ENCODE results near the gene GREB1. TPM values are rescaled to one million over a fixed set of nuclear protein-coding genes. Genes with fewer than 3 reads are reported as not detected.

Gene GREB1
- total RNA-seq, 1 experiment from 2014 or later: 0.90 TPM

GRCh38 chr2:11491348-11491933, 42.4 kb upstream of the GREB1 start:
- intact Hi-C loops (cut with micrococcal nuclease; ENCODE audit: unreplicated experiment): no loop called here
- Mint-ChIP-seq H3K9me3 (ENCODE audit: low read depth, unreplicated experiment) (no peaks in the 10 kb centered on the region), H3K4me1 (ENCODE audit: low read depth, unreplicated experiment) (no peaks in the 10 kb centered on the region), H3K4me3 (ENCODE audit: low read depth, unreplicated experiment) (no peak overlapping the region), H3K27me3 (ENCODE audit: unreplicated experiment) (peaks cover 25% of the 10 kb centered on the region), H3K36me3 (ENCODE audit: insufficient read depth, unreplicated experiment) (no peaks in the 10 kb centered on the region), H3K27ac (ENCODE audit: unreplicated experiment) (no peak overlapping the region)
- CTCF ChIA-PET: no interaction called here
- no peak for DNase-seq
- TF ChIP-seq CTCF (IDR thresholded peaks at IDR 0.05; ENCODE audit: unreplicated experiment): no peak
- BruUV-seq (replicated peaks): no TSS peak

- intact Hi-C loops (cut with micrococcal nuclease; ENCODE audit: unreplicated experiment): no loop called here
Observed at GRCh38 chr2:11492244-11492643, 41.6 kb upstream of the GREB1 start.

GRCh38 chr2:11492720-11493119, 41.1 kb upstream of the GREB1 start:
- BruUV-seq (replicated peaks): no TSS peak
- TF ChIP-seq CTCF (IDR thresholded peaks at IDR 0.05; ENCODE audit: unreplicated experiment): no peak
- Mint-ChIP-seq H3K27me3 (ENCODE audit: unreplicated experiment) (peaks cover 19% of the 10 kb centered on the region), H3K36me3 (ENCODE audit: insufficient read depth, unreplicated experiment) (no peaks in the 10 kb centered on the region), H3K27ac (ENCODE audit: unreplicated experiment) (no peak overlapping the region), H3K4me1 (ENCODE audit: low read depth, unreplicated experiment) (no peaks in the 10 kb centered on the region), H3K9me3 (ENCODE audit: low read depth, unreplicated experiment) (no peaks in the 10 kb centered on the region), H3K4me3 (ENCODE audit: low read depth, unreplicated experiment) (no peak overlapping the region)
- intact Hi-C loops (cut with micrococcal nuclease; ENCODE audit: unreplicated experiment): no loop called here
- DNase-seq: no peak
- CTCF ChIA-PET: no interaction called here

More at GRCh38 chr2:11492244-11492643, 41.6 kb upstream of the GREB1 start:
- CTCF ChIA-PET: no interaction called here
- H3K9me3 Mint-ChIP-seq (ENCODE audit: low read depth, unreplicated experiment): no peaks in the 10 kb centered on the region
- TF ChIP-seq CTCF (IDR thresholded peaks at IDR 0.05; ENCODE audit: unreplicated experiment): no peak
- H3K4me3 Mint-ChIP-seq (ENCODE audit: low read depth, unreplicated experiment): no peak overlapping the region
- no peak overlapping the region for H3K27ac Mint-ChIP-seq (ENCODE audit: unreplicated experiment)
- no TSS peak for BruUV-seq (replicated peaks)
- no peak for DNase-seq
- peaks cover 24% of the 10 kb centered on the region for H3K27me3 Mint-ChIP-seq (ENCODE audit: unreplicated experiment)
- H3K36me3 Mint-ChIP-seq (ENCODE audit: insufficient read depth, unreplicated experiment): no peaks in the 10 kb centered on the region
- no peaks in the 10 kb centered on the region for H3K4me1 Mint-ChIP-seq (ENCODE audit: low read depth, unreplicated experiment)

- H3K4me3 Mint-ChIP-seq (ENCODE audit: low read depth, unreplicated experiment): no peak overlapping the region
- H3K4me1 Mint-ChIP-seq (ENCODE audit: low read depth, unreplicated experiment): peaks cover under 1% of the 10 kb centered on the region
- no peak overlapping the region for H3K27ac Mint-ChIP-seq (ENCODE audit: unreplicated experiment)
- no peak for TF ChIP-seq CTCF (IDR thresholded peaks at IDR 0.05; ENCODE audit: unreplicated experiment)
- intact Hi-C loops (cut with micrococcal nuclease; ENCODE audit: unreplicated experiment): no loop called here
- no peaks in the 10 kb centered on the region for H3K36me3 Mint-ChIP-seq (ENCODE audit: insufficient read depth, unreplicated experiment)
- H3K27me3 Mint-ChIP-seq (ENCODE audit: unreplicated experiment): peaks cover 16% of the 10 kb centered on the region
- no peak for DNase-seq
- BruUV-seq (replicated peaks): no TSS peak
- CTCF ChIA-PET: no interaction called here
- no peaks in the 10 kb centered on the region for H3K9me3 Mint-ChIP-seq (ENCODE audit: low read depth, unreplicated experiment)
Observed at GRCh38 chr2:11493282-11493681, 40.6 kb upstream of the GREB1 start.

Measured in Calu3 (cell line).